ENCODE measurements around the gene PIPOX.

- TF ChIP-seq CTCF (IDR thresholded peaks at IDR 0.05), result no peak
- TF ChIP-seq POLR2AphosphoS5 (IDR thresholded peaks at IDR 0.05), result no peak
Observed at GRCh38 chr17:29094101-29094708, 51.3 kb downstream of the PIPOX start.
